ENCODE data around the gene PLPPR5.

Gene PLPPR5

DNA sequence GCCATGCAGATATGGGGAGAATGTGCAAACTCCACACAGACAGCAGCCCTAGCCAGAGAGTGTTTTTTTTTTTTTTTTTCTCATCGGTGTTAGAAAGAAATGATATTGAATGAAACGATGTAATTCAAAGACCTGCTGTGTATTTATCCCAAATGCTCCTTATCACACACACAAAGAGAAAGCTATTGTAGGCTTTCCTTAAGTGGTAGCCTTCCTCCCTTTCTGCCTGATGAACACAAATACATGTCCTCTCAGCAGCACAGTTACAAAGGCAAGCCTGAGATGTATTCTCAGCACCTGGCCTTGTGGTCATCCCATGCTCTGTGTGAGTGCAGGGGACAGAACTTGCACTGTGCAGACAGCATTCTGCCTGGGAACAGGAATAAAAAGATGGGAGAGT is 93.8 kb downstream of the PLPPR5 start:
- Histone ChIP-seq H3K4me3 (ENCODE audit: low read length) (no peak overlapping the region), H3K27me3 (ENCODE audit: insufficient read depth, low read length) (no peaks in the 10 kb centered on the region), H3K36me3 (ENCODE audit: insufficient read depth, low read length) (no peaks in the 10 kb centered on the region), H3K9me3 (ENCODE audit: insufficient read depth, low read depth, low read length) (no peaks in the 10 kb centered on the region), H3K9ac (ENCODE audit: low read depth, low read length) (no peak overlapping the region), H3K27ac (ENCODE audit: low read depth, low read length) (no peak overlapping the region), H3K4me1 (ENCODE audit: insufficient read depth, low read length) (no peaks in the 10 kb centered on the region)
- WGBS, result 100% methylated on average over 1 of the region's 2 CpGs

DNA sequence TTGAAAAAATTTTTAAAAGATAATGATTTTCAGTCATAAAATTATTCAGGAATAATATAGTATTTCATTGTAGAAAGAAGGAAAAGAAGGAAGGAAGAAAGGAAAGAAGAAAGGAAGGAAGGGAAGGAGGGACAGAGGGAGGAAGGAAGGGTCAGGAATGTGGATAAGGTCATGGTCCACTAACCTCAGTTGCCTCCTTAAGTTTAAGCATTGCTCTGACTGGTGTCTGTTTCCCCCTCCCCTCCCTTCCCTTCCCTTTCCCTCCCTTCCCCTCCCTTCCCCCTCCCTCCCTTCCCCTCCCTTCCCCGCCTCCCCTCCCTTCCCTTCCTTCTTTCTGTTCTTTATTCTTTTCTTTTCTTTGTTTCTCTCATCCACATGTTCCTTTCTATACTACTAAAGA is 95.7 kb downstream of the PLPPR5 start:
- H3K4me3 ChIP-seq (ENCODE audit: low read length), result no peak overlapping the region
- no peaks in the 10 kb centered on the region for H3K36me3 ChIP-seq (ENCODE audit: insufficient read depth, low read length)
- H3K9me3 ChIP-seq (ENCODE audit: insufficient read depth, low read depth, low read length), result no peaks in the 10 kb centered on the region
- no peaks in the 10 kb centered on the region for H3K27me3 ChIP-seq (ENCODE audit: insufficient read depth, low read length)
- H3K27ac ChIP-seq (ENCODE audit: low read depth, low read length), result no peak overlapping the region
- no peak overlapping the region for H3K9ac ChIP-seq (ENCODE audit: low read depth, low read length)
- H3K4me1 ChIP-seq (ENCODE audit: insufficient read depth, low read length), result no peaks in the 10 kb centered on the region
- WGBS, result no CpG with 5 or more reads among the region's 1 CpG

DNA sequence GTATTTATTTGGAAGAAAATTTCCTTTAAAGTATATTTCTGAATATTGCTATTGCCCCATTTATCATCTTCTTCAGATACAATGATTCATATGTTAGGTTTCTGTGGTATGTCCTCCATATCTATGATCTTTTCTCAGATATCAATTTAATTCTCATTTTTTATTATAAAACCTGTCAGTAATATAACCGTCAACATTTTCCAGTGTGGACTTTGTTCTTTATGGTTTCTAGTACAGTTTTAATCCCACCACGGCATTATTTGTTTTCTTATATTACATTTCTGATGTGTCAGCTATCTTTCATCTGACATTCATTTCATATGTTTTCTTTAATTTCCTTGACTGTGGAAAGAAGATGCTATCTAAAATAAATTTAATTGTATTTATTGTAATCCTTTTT is 97.9 kb downstream of the PLPPR5 start:
- 83% methylated on average over 1 of the region's 2 CpGs for WGBS
- no peak overlapping the region for H3K27ac ChIP-seq (ENCODE audit: low read depth, low read length)

DNA sequence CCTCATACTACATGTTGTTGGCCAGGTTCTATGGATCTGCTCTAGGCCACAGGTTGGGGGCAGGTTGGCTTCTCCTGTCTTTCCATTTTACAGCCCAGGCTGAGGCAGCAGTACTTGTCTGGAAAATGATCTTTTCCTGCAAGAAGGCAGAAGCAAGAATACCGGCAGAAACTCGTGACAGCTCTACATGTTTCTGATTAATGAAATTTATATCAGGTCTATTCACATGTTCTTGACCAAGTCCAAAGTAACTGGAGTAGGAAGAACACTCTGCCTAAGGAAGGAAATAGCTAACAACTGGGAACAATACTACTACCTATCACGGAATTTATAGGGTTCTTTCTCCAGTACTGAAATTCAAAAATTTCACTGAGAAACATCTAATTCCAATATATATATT is 98.3 kb downstream of the PLPPR5 start:
- WGBS, result 91% methylated on average over 3 of the region's 3 CpGs
- H3K36me3 ChIP-seq (ENCODE audit: insufficient read depth, low read length), result no peaks in the 10 kb centered on the region
- no peaks in the 10 kb centered on the region for H3K9me3 ChIP-seq (ENCODE audit: insufficient read depth, low read depth, low read length)
- no peak overlapping the region for H3K27ac ChIP-seq (ENCODE audit: low read depth, low read length)
- no peak overlapping the region for H3K4me3 ChIP-seq (ENCODE audit: low read length)
- H3K9ac ChIP-seq (ENCODE audit: low read depth, low read length), result no peak overlapping the region
- H3K4me1 ChIP-seq (ENCODE audit: insufficient read depth, low read length), result no peaks in the 10 kb centered on the region
- no peaks in the 10 kb centered on the region for H3K27me3 ChIP-seq (ENCODE audit: insufficient read depth, low read length)

More for the DNA sequence above, 97.9 kb downstream of the PLPPR5 start:
- no peaks in the 10 kb centered on the region for H3K36me3 ChIP-seq (ENCODE audit: insufficient read depth, low read length)
- no peak overlapping the region for H3K4me3 ChIP-seq (ENCODE audit: low read length)
- H3K4me1 ChIP-seq (ENCODE audit: insufficient read depth, low read length), result no peaks in the 10 kb centered on the region
- no peaks in the 10 kb centered on the region for H3K27me3 ChIP-seq (ENCODE audit: insufficient read depth, low read length)
- no peaks in the 10 kb centered on the region for H3K9me3 ChIP-seq (ENCODE audit: insufficient read depth, low read depth, low read length)
- no peak overlapping the region for H3K9ac ChIP-seq (ENCODE audit: low read depth, low read length)

DNA sequence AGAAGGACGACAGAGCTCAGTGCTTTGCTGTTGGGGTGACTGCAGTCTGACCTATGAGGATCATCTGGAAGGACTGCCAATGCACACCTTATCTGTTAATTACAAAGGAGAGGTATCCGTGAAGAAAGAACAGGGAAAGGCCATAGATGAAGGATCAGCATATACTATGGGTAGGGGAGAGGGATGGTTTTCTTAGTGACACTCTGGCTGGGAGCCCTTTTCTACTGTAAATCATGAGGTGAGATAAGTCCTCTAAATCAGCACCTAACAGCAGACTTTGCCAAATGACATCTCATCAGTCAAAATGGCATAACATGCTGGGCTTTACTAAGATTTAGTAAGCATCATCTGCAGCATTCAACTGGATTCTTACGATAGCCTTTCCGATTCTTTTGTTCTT is 100.0 kb downstream of the PLPPR5 start:
- no peaks in the 10 kb centered on the region for H3K27me3 ChIP-seq (ENCODE audit: insufficient read depth, low read length)

DNA sequence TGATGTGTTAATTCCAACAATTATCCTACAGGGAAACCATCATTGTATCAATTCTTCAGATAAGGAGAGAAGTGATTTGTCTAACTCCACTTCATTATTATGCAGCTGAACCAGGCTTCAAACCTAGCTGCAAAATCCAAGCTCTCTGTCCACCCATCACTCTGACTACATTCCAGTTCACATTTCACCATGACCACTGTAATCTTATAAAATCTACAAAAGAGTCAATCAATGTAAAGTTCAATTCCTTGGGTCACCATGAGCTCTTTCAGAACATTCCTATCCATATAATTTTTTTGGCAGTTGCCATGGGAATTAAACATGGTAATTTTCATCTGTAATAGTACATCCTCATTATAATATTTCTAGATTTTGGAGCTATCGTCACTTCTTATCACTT is 100.9 kb downstream of the PLPPR5 start:
- WGBS, result no CpG with 5 or more reads among the region's 1 CpG
- Histone ChIP-seq H3K27ac (ENCODE audit: low read depth, low read length) (no peak overlapping the region), H3K9me3 (ENCODE audit: insufficient read depth, low read depth, low read length) (no peaks in the 10 kb centered on the region), H3K4me3 (ENCODE audit: low read length) (no peak overlapping the region), H3K9ac (ENCODE audit: low read depth, low read length) (no peak overlapping the region), H3K27me3 (ENCODE audit: insufficient read depth, low read length) (no peaks in the 10 kb centered on the region), H3K36me3 (ENCODE audit: insufficient read depth, low read length) (no peaks in the 10 kb centered on the region), H3K4me1 (ENCODE audit: insufficient read depth, low read length) (no peaks in the 10 kb centered on the region)

More for the DNA sequence above, 100.0 kb downstream of the PLPPR5 start:
- H3K36me3 ChIP-seq (ENCODE audit: insufficient read depth, low read length), result no peaks in the 10 kb centered on the region
- H3K9ac ChIP-seq (ENCODE audit: low read depth, low read length), result no peak overlapping the region
- H3K27ac ChIP-seq (ENCODE audit: low read depth, low read length), result no peak overlapping the region
- H3K9me3 ChIP-seq (ENCODE audit: insufficient read depth, low read depth, low read length), result no peaks in the 10 kb centered on the region
- H3K4me1 ChIP-seq (ENCODE audit: insufficient read depth, low read length), result no peaks in the 10 kb centered on the region
- WGBS, result 91% methylated on average over 4 of the region's 4 CpGs
- H3K4me3 ChIP-seq (ENCODE audit: low read length), result no peak overlapping the region

DNA sequence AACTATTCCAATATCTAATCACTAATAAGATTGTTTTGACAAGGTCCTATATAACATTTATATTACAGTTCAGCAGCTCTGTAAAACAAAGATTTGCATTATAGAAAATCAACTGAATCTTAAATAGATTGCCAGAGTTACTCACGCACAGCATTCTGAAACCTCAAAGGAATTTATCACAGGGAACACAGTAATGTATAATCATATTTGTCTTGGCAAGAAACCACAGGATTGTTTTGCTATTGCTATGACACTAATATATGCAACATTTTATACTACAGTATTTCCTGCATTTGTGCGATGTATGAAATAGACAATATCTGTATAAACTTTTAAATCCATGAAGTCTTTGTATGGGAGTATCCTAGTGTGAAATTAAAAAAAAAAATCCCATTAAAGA is 101.4 kb downstream of the PLPPR5 start:
- no peaks in the 10 kb centered on the region for H3K27me3 ChIP-seq (ENCODE audit: insufficient read depth, low read length)
- 100% methylated on average over 1 of the region's 2 CpGs for WGBS
- H3K4me1 ChIP-seq (ENCODE audit: insufficient read depth, low read length), result no peaks in the 10 kb centered on the region
- H3K4me3 ChIP-seq (ENCODE audit: low read length), result no peak overlapping the region
- no peak overlapping the region for H3K27ac ChIP-seq (ENCODE audit: low read depth, low read length)
- no peaks in the 10 kb centered on the region for H3K9me3 ChIP-seq (ENCODE audit: insufficient read depth, low read depth, low read length)
- H3K36me3 ChIP-seq (ENCODE audit: insufficient read depth, low read length), result no peaks in the 10 kb centered on the region
- H3K9ac ChIP-seq (ENCODE audit: low read depth, low read length), result no peak overlapping the region

DNA sequence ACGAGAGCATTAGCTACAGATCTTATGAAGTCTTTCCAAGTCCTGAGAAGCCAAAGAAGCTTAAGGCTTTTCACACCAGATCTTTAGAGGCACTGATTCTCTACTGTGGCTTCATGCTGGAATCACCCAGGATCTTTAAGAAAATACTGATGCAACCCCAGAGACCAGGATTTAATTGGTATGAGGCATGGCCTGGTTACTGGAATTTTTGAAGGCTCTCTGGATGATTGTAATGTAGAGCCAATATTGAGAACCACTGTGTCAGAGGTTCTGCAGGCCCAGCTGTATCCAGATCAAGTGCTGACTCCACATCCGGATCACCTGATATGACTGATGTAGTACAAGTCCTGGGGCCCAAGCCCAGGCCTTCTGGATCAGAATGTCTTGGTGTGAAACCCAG is 105.7 kb downstream of the PLPPR5 start:
- Histone ChIP-seq H3K36me3 (ENCODE audit: insufficient read depth, low read length) (no peaks in the 10 kb centered on the region), H3K27ac (ENCODE audit: low read depth, low read length) (no peak overlapping the region), H3K9me3 (ENCODE audit: insufficient read depth, low read depth, low read length) (no peaks in the 10 kb centered on the region), H3K9ac (ENCODE audit: low read depth, low read length) (no peak overlapping the region), H3K4me1 (ENCODE audit: insufficient read depth, low read length) (no peaks in the 10 kb centered on the region), H3K4me3 (ENCODE audit: low read length) (no peak overlapping the region), H3K27me3 (ENCODE audit: insufficient read depth, low read length) (no peaks in the 10 kb centered on the region)
- WGBS, result 95% methylated on average over 2 of the region's 2 CpGs

DNA sequence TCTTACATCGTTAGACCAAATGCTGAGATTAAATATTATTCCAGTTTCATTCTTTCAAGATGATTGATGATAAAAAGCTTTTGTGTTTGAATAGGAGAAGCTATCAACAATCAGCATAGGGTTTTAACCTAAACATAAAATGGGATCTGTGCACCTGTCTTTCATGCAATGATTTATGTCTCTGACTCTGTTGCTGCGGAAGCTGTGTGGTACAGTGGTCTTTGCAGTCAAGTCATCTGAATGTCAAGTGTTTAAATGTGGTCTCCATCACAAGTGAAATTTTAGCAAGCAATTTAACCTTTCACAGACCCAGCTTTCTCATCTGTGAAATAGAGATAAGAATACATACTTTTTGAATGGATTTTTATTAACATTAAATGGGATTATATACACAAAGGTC is 107.2 kb downstream of the PLPPR5 start:
- Histone ChIP-seq H3K27ac (ENCODE audit: low read depth, low read length) (no peak overlapping the region), H3K4me1 (ENCODE audit: insufficient read depth, low read length) (no peaks in the 10 kb centered on the region), H3K36me3 (ENCODE audit: insufficient read depth, low read length) (no peaks in the 10 kb centered on the region), H3K9me3 (ENCODE audit: insufficient read depth, low read depth, low read length) (no peaks in the 10 kb centered on the region), H3K27me3 (ENCODE audit: insufficient read depth, low read length) (no peaks in the 10 kb centered on the region), H3K4me3 (ENCODE audit: low read length) (no peak overlapping the region), H3K9ac (ENCODE audit: low read depth, low read length) (no peak overlapping the region)
- 95% methylated on average over 1 of the region's 2 CpGs for WGBS

DNA sequence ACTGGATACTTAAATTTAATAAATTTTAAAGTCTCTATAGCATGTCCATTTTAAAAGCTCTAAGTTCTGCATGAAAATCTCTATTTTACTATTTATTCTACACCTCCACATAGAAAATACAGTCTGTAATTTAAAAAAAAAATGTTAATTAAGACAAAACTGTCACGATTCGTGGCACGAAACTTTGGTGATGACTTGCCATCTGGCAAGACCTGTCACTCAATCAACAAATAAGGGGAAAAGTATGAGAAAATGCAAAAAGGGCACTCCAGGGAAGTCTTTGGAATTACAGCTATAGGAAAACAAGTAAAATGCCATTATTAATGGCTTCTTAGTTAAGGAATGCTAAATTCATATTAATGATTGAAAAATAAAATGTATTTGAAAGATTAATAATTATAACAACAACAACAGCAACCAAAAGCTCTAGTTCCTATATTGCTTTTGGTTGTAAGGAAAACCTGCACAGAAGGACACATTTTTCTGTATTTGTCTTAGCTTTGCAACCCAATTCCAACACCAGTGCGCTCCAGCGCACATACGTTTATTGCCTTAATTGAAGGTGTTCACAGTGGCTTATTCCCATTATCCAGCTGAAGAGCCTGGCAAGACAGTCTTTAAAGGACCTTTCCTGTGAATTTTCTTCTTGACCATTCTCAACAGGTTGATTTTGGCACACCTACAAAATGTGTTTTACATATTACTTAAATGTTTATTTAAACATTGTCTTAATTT is 107.8 kb downstream of the PLPPR5 start:
- no peaks in the 10 kb centered on the region for H3K36me3 ChIP-seq (ENCODE audit: insufficient read depth, low read length)
- no peak overlapping the region for H3K4me3 ChIP-seq (ENCODE audit: low read length)
- H3K27ac ChIP-seq (ENCODE audit: low read depth, low read length), result no peak overlapping the region
- H3K9ac ChIP-seq (ENCODE audit: low read depth, low read length), result no peak overlapping the region
- 98% methylated on average over 6 of the region's 6 CpGs for WGBS
- H3K4me1 ChIP-seq (ENCODE audit: insufficient read depth, low read length), result no peaks in the 10 kb centered on the region
- no peaks in the 10 kb centered on the region for H3K9me3 ChIP-seq (ENCODE audit: insufficient read depth, low read depth, low read length)
- no peaks in the 10 kb centered on the region for H3K27me3 ChIP-seq (ENCODE audit: insufficient read depth, low read length)

DNA sequence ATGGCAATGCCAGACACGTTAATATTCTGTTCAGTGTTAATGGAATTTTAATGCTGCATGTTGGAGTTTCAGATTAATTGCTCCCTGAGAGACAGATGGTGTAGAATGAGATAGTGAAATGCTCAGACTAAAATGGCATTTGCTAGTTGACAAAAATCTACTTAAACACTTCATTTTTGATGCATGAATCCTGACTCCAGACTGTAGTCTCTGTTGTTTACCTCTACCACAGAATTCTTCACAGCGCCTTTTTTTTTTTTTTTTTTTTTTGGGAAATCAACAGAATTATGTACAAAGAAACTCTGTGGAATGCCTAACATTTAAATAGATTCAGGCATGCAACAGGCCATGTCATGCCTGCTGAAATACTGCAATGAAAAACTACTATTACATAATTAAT is 111.3 kb downstream of the PLPPR5 start:
- no peaks in the 10 kb centered on the region for H3K9me3 ChIP-seq (ENCODE audit: insufficient read depth, low read depth, low read length)
- 90% methylated on average over 1 of the region's 2 CpGs for WGBS
- H3K27me3 ChIP-seq (ENCODE audit: insufficient read depth, low read length), result no peaks in the 10 kb centered on the region
- H3K27ac ChIP-seq (ENCODE audit: low read depth, low read length), result no peak overlapping the region
- H3K4me1 ChIP-seq (ENCODE audit: insufficient read depth, low read length), result no peaks in the 10 kb centered on the region
- no peak overlapping the region for H3K4me3 ChIP-seq (ENCODE audit: low read length)
- no peak overlapping the region for H3K9ac ChIP-seq (ENCODE audit: low read depth, low read length)
- H3K36me3 ChIP-seq (ENCODE audit: insufficient read depth, low read length), result no peaks in the 10 kb centered on the region

DNA sequence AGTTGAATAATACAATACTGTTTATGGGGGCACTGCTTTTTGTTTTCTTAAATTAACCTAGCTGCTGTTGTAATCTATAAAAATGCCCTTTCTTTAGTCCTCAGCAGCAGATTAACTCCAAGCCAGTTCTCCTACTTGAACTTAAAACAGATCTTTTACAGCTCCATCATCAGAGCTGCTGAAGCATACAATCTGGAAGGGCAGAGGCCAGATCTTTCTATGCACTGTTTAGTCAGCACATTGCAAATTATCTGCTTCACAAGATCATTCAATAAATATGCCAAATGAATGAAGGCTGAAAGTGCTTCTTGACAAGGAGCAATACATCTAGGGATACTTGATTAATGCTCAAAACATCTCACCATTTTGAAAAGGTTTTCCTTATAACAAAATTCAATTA is 115.8 kb downstream of the PLPPR5 start:
- Histone ChIP-seq H3K36me3 (ENCODE audit: insufficient read depth, low read length) (no peaks in the 10 kb centered on the region), H3K27me3 (ENCODE audit: insufficient read depth, low read length) (no peaks in the 10 kb centered on the region), H3K4me1 (ENCODE audit: insufficient read depth, low read length) (no peaks in the 10 kb centered on the region), H3K9me3 (ENCODE audit: insufficient read depth, low read depth, low read length) (no peaks in the 10 kb centered on the region), H3K4me3 (ENCODE audit: low read length) (no peak overlapping the region), H3K27ac (ENCODE audit: low read depth, low read length) (no peak overlapping the region), H3K9ac (ENCODE audit: low read depth, low read length) (no peak overlapping the region)
